ENCODE data around the gene GSTT4. TPM values are rescaled to one million over a fixed set of nuclear protein-coding genes. Genes with fewer than 3 reads are reported as not detected.

The GSTT4 gene
- total RNA-seq, result not detected
- not detected for polyA plus RNA-seq
- long read RNA-seq, donor 1, result 0 reads
- long read RNA-seq, donor 2, result 0 reads

GRCh38 chr22:24005201-24005600 lies at the start of gene GSTT4:
Gene GSTT4, minus strand, starts transcription at chr22:24005453. Its CDS starts 97 bp downstream, at chr22:24005356.
- Histone ChIP-seq H3K4me1 (ENCODE audit: control insufficient read depth in 1 of 2, insufficient read depth in 2 of 2, low read length in 2 of 2) (no peaks in the 10 kb centered on the region), H3K27me3 (ENCODE audit: control insufficient read depth in 1 of 2, insufficient read depth in 2 of 2, low read length in 1 of 2) (no peaks in the 10 kb centered on the region), H3K9me3 (ENCODE audit: control insufficient read depth, low read length) (no peaks in the 10 kb centered on the region), H3K36me3 (ENCODE audit: control insufficient read depth in 1 of 2, insufficient read depth in 2 of 2, low read length in 1 of 2) (no peaks in the 10 kb centered on the region), H3K27ac (ENCODE audit: low read depth in 1 of 2, low read length in 2 of 2) (peak within 1 kb of the TSS in 1 of 2 donors; percentile 19), H3K4me3 (ENCODE audit: low read length in 2 of 2) (no peak within 1 kb of the TSS)
- DNase-seq (peak; percentile 65 to 82), ATAC-seq (ENCODE audit: low FRiP score) (peak; percentile 55)
- intact Hi-C loops (cut with DNase I), result no loop called here
- 25 to 26% methylated on average over 6 of the region's 6 CpGs for WGBS, 2 donors

DNA sequence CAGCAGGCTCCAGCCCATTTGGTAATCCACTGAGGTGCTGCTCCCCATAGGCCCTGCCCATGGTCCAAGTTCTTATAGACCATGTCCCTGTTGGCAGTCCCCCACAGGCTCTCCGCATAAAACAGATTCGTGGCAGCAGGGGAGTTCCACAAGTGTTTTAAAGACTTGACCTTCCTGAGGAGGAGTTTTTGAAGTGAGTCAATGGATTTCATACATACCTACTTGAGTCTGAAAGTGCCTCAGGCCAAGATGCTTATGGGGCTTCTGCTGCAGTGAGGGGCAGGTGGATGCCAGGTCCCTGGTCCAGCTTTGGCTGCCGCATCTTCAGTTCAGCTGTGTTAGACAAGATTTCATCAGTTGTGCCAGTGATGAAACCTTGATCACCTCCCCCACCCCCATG lies 49.1 kb upstream of the GSTT4 start:
- intact Hi-C loops (cut with DNase I), result loop anchor here (5.0 to 10.0 kb wide), 2 partner anchors 42 to 120 kb away; partner anchors contain the start of gene CABIN1 (in 1 of the 2)
- 95 to 96% methylated on average over 3 of the region's 3 CpGs for WGBS, 2 donors
- H3K36me3 ChIP-seq (ENCODE audit: control insufficient read depth in 1 of 2, insufficient read depth in 2 of 2, low read length in 1 of 2), result peaks cover 0 to 10% of the 10 kb centered on the region in 2 donors

GRCh38 chr22:24053481-24054226 lies 48.4 kb upstream of the GSTT4 start:
- Histone ChIP-seq H3K4me1 (ENCODE audit: control insufficient read depth in 1 of 2, insufficient read depth in 2 of 2, low read length in 2 of 2) (no peaks in the 10 kb centered on the region), H3K36me3 (ENCODE audit: control insufficient read depth in 1 of 2, insufficient read depth in 2 of 2, low read length in 1 of 2) (peaks cover 0 to 10% of the 10 kb centered on the region in 2 donors), H3K27ac (ENCODE audit: low read depth in 1 of 2, low read length in 2 of 2) (no peak overlapping the region), H3K9me3 (ENCODE audit: control insufficient read depth, low read length) (no peaks in the 10 kb centered on the region), H3K4me3 (ENCODE audit: low read length in 2 of 2) (no peak overlapping the region), H3K27me3 (ENCODE audit: control insufficient read depth in 1 of 2, insufficient read depth in 2 of 2, low read length in 1 of 2) (no peaks in the 10 kb centered on the region)
- DNase-seq, result no peak
- WGBS, 2 donors, result 87 to 93% methylated on average over 10 of the region's 10 CpGs
- ATAC-seq (ENCODE audit: low FRiP score), result no peak
- intact Hi-C loops (cut with DNase I), result loop anchor here (5.0 to 10.0 kb wide), 2 partner anchors 41 to 121 kb away; partner anchors contain the start of gene CABIN1 (in 1 of the 2)

More for the DNA sequence above, 49.1 kb upstream of the GSTT4 start:
- no peaks in the 10 kb centered on the region for H3K9me3 ChIP-seq (ENCODE audit: control insufficient read depth, low read length)
- peak in 1 of 2 donors; percentile 41 for DNase-seq
- H3K27ac ChIP-seq (ENCODE audit: low read depth in 1 of 2, low read length in 2 of 2), result no peak overlapping the region
- no peak for ATAC-seq (ENCODE audit: low FRiP score)
- no peaks in the 10 kb centered on the region for H3K4me1 ChIP-seq (ENCODE audit: control insufficient read depth in 1 of 2, insufficient read depth in 2 of 2, low read length in 2 of 2)
- no peaks in the 10 kb centered on the region for H3K27me3 ChIP-seq (ENCODE audit: control insufficient read depth in 1 of 2, insufficient read depth in 2 of 2, low read length in 1 of 2)
- no peak overlapping the region for H3K4me3 ChIP-seq (ENCODE audit: low read length in 2 of 2)

DNA sequence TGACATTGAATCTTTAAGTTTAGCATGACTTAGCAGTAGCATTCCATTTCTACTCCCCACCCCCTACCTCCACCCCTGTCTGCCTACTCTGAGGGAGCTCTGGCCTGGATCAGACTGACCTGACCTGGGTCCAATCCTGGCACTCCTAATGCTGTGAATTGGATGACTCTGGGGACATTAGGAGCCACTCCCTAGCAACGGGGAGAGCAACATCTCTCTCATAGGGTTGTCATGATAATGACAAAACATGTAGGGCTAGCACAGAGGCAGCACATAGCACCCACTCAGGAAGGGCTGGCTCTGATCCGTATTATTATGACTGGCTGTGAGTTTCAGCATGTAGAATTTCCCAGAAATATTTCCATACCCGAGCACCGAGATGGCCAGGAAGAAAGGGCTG lies 46.3 kb upstream of the GSTT4 start:
- peak overlapping the region; percentile 20 to 69 for H3K27ac ChIP-seq (ENCODE audit: low read depth in 1 of 2, low read length in 2 of 2)
- H3K4me3 ChIP-seq (ENCODE audit: low read length in 2 of 2), result no peak overlapping the region
- 18% methylated on average over 4 of the region's 4 CpGs for WGBS, 2 donors
- no peaks in the 10 kb centered on the region for H3K27me3 ChIP-seq (ENCODE audit: control insufficient read depth in 1 of 2, insufficient read depth in 2 of 2, low read length in 1 of 2)
- H3K9me3 ChIP-seq (ENCODE audit: control insufficient read depth, low read length), result no peaks in the 10 kb centered on the region
- intact Hi-C loops (cut with DNase I), result loop anchor here (5.0 to 10.0 kb wide), 2 partner anchors 39 to 123 kb away; partner anchors contain the start of gene CABIN1 (in 1 of the 2)
- peaks cover 0 to 10% of the 10 kb centered on the region in 2 donors for H3K36me3 ChIP-seq (ENCODE audit: control insufficient read depth in 1 of 2, insufficient read depth in 2 of 2, low read length in 1 of 2)
- H3K4me1 ChIP-seq (ENCODE audit: control insufficient read depth in 1 of 2, insufficient read depth in 2 of 2, low read length in 2 of 2), result no peaks in the 10 kb centered on the region
- ATAC-seq (ENCODE audit: low FRiP score) (peak; percentile 84), DNase-seq (peak; percentile 74 to 78)

GRCh38 chr22:24051028-24051427 lies 45.8 kb upstream of the GSTT4 start:
- Histone ChIP-seq H3K27me3 (ENCODE audit: control insufficient read depth in 1 of 2, insufficient read depth in 2 of 2, low read length in 1 of 2) (no peaks in the 10 kb centered on the region), H3K9me3 (ENCODE audit: control insufficient read depth, low read length) (no peaks in the 10 kb centered on the region), H3K4me1 (ENCODE audit: control insufficient read depth in 1 of 2, insufficient read depth in 2 of 2, low read length in 2 of 2) (no peaks in the 10 kb centered on the region), H3K36me3 (ENCODE audit: control insufficient read depth in 1 of 2, insufficient read depth in 2 of 2, low read length in 1 of 2) (peaks cover 0 to 8% of the 10 kb centered on the region in 2 donors), H3K27ac (ENCODE audit: low read depth in 1 of 2, low read length in 2 of 2) (peak overlapping the region in 1 of 2 donors; percentile 66), H3K4me3 (ENCODE audit: low read length in 2 of 2) (no peak overlapping the region)
- no peak for ATAC-seq (ENCODE audit: low FRiP score)
- intact Hi-C loops (cut with DNase I), result loop anchor here (5.0 to 10.0 kb wide), 2 partner anchors 39 to 124 kb away; partner anchors contain the start of gene CABIN1 (in 1 of the 2)
- WGBS, 2 donors, result 70 to 77% methylated on average over 5 of the region's 5 CpGs
- DNase-seq, result no peak

- Histone ChIP-seq H3K9me3 (ENCODE audit: control insufficient read depth, low read length) (no peaks in the 10 kb centered on the region), H3K36me3 (ENCODE audit: control insufficient read depth in 1 of 2, insufficient read depth in 2 of 2, low read length in 1 of 2) (peaks cover 0 to 10% of the 10 kb centered on the region in 2 donors), H3K4me3 (ENCODE audit: low read length in 2 of 2) (no peak overlapping the region), H3K27ac (ENCODE audit: low read depth in 1 of 2, low read length in 2 of 2) (no peak overlapping the region), H3K4me1 (ENCODE audit: control insufficient read depth in 1 of 2, insufficient read depth in 2 of 2, low read length in 2 of 2) (no peaks in the 10 kb centered on the region), H3K27me3 (ENCODE audit: control insufficient read depth in 1 of 2, insufficient read depth in 2 of 2, low read length in 1 of 2) (no peaks in the 10 kb centered on the region)
- ATAC-seq (ENCODE audit: low FRiP score) (no peak), DNase-seq (no peak)
- intact Hi-C loops (cut with DNase I), result loop anchor here (5.0 to 10.0 kb wide), 2 partner anchors 38 to 125 kb away; partner anchors contain the start of gene CABIN1 (in 1 of the 2)
- WGBS, 2 donors, result 95 to 100% methylated on average over 2 of the region's 2 CpGs
Measured at GRCh38 chr22:24049978-24050377, 44.7 kb upstream of the GSTT4 start.

DNA sequence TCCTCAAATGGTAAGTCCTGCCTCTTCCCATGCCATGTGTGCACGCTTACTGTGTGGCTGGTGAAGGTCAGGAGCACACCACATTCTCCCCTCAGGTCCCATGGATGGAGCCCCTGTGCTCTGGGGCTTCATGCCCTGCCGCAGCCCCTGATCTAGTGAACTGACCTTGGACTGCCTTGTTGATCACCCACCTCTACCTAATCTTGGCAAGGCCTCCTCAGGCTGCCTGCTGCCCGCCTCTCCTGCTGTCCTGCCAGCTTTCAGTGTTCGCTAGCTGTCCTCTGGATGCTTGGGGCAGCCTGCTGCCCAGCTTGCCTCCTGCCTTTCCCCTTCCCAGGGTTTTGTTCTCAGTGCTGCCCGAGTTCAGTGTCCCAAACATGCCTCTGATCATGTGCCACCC lies 44.0 kb upstream of the GSTT4 start:
- intact Hi-C loops (cut with DNase I), result no loop called here
- Histone ChIP-seq H3K9me3 (ENCODE audit: control insufficient read depth, low read length) (no peaks in the 10 kb centered on the region), H3K27me3 (ENCODE audit: control insufficient read depth in 1 of 2, insufficient read depth in 2 of 2, low read length in 1 of 2) (no peaks in the 10 kb centered on the region), H3K4me3 (ENCODE audit: low read length in 2 of 2) (no peak overlapping the region), H3K27ac (ENCODE audit: low read depth in 1 of 2, low read length in 2 of 2) (no peak overlapping the region), H3K36me3 (ENCODE audit: control insufficient read depth in 1 of 2, insufficient read depth in 2 of 2, low read length in 1 of 2) (peaks cover 0 to 10% of the 10 kb centered on the region in 2 donors), H3K4me1 (ENCODE audit: control insufficient read depth in 1 of 2, insufficient read depth in 2 of 2, low read length in 2 of 2) (no peaks in the 10 kb centered on the region)
- WGBS, 2 donors, result 92 to 94% methylated on average over 5 of the region's 5 CpGs
- no peak for ATAC-seq (ENCODE audit: low FRiP score)
- peak in 1 of 2 donors; percentile 56 for DNase-seq

DNA sequence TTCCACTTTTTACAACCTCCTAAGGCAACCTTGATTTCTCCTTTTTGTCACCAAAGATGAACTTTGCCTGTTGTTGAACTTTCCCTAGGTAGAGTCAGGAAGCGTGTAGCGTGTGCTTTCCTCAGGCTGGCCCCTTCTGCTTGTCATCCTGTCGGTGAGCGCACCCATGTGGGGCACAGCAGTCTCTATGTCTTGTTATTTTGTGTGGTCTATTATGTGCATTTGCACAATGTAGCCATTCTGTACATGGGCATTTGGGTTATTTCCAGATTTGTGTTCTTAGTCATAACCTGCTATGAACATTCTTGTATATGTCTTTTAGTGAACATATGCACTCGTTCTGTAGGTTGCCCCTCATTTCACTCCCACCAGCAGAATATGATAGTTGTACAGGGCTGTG lies 40.8 kb upstream of the GSTT4 start:
- no peak overlapping the region for H3K27ac ChIP-seq (ENCODE audit: low read depth in 1 of 2, low read length in 2 of 2)
- H3K36me3 ChIP-seq (ENCODE audit: control insufficient read depth in 1 of 2, insufficient read depth in 2 of 2, low read length in 1 of 2), result peaks cover 0 to 10% of the 10 kb centered on the region in 2 donors
- no peak overlapping the region for H3K4me3 ChIP-seq (ENCODE audit: low read length in 2 of 2)
- WGBS, 2 donors, result 89 to 95% methylated on average over 5 of the region's 5 CpGs
- H3K27me3 ChIP-seq (ENCODE audit: control insufficient read depth in 1 of 2, insufficient read depth in 2 of 2, low read length in 1 of 2), result no peaks in the 10 kb centered on the region
- intact Hi-C loops (cut with DNase I), result no loop called here
- no peak for ATAC-seq (ENCODE audit: low FRiP score)
- H3K9me3 ChIP-seq (ENCODE audit: control insufficient read depth, low read length), result no peaks in the 10 kb centered on the region
- no peak for DNase-seq
- peaks cover 0 to 3% of the 10 kb centered on the region in 2 donors for H3K4me1 ChIP-seq (ENCODE audit: control insufficient read depth in 1 of 2, insufficient read depth in 2 of 2, low read length in 2 of 2)
